NCI-H2029 treated with DMSO at 0.1 percent for 48 hours (cell line): ENCODE results near the gene SELENOM.
"Not testable (repeated sequence)": the region's sequence is repeated elsewhere in the genome, so short reads cannot be mapped to it uniquely, and the experiment has no call there.

Experiments
- DNase-seq: peaks from one replicate; lab custom pipeline; 2025; lab: John Stamatoyannopoulos, UW

SELENOM gene

GRCh38 chr22:31105282-31105929 lies 2.0 kb downstream of the SELENOM start:
- no peak for DNase-seq

DNA sequence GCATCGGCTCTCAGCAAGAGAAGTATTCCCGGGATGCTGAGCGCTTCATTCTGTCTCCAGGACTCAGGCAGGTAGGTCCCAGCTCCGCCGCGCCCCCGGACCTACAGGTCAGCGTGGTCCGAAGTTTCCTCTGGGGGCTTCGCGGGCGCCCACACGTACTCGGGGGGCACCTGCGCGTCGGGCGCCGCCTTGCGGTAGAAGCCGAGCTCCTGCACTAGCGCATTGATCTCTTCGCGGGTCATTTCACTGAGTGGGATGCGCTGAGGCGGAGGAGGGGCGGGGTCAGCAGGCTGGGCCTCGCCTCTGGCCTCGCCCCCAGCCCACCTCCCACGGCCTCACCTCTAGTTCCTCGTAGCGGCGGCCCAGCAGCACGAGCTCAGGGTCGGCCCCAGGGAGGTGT lies 2.5 kb downstream of the SELENOM start:
- no peak for DNase-seq

DNA sequence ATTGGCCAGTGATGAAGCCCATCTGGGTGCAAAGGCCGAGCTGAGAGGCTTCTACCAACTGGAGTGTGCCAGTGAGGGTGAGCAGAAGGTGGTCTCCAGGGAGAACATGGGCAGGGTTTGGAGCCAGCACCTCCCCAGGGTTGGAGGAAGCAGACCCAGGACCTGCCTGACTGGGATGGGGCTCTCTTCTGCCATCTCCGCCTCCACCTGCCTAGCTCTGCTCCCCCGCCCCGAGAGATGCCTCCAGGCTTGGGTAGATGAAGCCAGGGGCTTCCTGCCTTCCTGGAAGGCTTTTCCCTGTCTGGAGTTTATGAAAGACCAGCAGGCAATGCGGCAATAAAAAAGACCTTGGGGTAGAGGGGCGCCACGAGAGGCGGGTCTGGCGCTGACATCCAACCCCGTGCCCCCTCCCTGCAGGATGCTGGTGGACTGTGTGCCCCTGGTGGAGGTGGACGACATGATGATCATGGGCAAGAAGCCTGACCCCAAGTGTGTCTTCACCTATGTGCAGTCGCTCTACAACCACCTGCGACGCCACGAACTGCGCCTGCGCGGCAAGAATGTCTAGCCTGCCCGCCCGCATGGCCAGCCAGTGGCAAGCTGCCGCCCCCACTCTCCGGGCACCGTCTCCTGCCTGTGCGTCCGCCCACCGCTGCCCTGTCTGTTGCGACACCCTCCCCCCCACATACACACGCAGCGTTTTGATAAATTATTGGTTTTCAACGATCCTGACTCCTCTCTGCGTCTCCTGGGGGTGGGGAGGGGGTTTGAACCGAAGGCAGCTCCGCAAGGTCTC lies 3.3 kb downstream of the SELENOM start:
- DNase-seq, result no peak

DNA sequence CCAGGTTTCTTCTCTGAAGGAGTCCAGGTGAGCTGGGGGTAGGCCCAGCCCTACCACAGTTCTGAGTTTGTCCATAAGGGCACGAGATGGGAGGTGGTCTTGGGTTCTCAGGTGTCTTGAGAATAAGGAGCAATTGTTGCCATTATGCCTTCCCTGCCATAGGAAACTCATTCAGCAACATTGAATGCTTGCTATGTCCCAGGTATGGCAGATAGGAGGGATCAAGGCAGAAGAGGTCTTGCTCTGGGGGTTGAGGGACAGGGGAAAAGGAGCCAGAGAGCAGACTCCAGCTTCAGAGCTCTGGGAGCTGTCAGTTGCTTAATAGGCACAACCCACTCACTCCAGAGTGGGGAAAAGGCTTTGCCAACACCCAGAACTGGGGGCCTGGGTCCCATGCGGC lies 4.3 kb downstream of the SELENOM start:
- no peak for DNase-seq

GRCh38 chr22:31102441-31103081 lies 4.8 kb downstream of the SELENOM start:
- no peak for DNase-seq

GRCh38 chr22:31100762-31101525 lies 6.4 kb downstream of the SELENOM start:
- no peak for DNase-seq

DNA sequence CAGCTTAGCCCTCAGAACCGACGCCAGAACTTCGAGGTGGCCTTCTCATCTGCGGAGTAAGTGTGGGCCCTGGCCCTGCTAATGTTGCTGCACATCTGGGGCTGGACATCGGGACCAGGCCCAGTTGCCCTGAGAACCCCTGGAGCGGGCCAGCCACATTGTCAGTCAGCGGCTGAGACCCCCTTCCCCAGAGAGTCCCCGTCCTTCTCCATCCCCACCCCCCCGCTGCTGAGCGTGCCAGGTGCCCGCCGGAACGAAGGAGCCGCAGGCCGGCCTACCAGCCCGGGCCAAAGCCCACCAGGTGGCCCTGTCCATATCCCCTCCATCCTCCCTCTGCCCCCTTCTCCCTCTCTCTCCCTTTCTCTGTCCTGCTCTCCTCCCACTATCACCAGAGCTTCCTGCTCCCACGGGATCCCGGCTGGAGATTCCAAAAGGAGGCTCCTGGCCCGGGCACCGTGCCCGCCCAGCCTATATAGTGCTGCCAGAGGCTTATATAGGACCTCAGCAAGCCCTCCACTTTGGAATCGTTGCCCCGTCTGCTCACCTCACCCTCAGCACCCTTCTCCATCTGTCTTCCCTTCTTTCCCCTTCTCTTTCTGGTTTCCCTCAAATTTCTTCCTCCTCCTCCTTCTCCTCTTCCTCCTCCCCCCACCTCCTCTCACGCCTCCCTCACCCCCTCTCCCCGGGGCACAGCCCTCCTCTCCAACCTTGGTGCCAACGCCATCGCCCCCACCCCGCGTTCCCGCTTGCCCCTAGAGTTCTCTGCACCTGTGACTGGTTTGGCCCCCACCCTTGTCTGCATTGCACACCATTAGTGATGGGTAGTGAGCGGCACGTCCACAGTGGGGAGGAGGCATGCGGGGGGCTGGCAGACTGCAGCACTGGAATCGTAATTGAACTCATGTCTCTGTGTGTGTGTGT lies 7.3 kb downstream of the SELENOM start:
- no peak for DNase-seq

- DNase-seq, result no peak
These were observed 8.0 kb downstream of the SELENOM start for GRCh38 chr22:31099386-31099785.

GRCh38 chr22:31098632-31099110 lies 8.7 kb downstream of the SELENOM start:
- no peak for DNase-seq

GRCh38 chr22:31097941-31098631 lies 9.3 kb downstream of the SELENOM start:
- DNase-seq, result no peak

DNA sequence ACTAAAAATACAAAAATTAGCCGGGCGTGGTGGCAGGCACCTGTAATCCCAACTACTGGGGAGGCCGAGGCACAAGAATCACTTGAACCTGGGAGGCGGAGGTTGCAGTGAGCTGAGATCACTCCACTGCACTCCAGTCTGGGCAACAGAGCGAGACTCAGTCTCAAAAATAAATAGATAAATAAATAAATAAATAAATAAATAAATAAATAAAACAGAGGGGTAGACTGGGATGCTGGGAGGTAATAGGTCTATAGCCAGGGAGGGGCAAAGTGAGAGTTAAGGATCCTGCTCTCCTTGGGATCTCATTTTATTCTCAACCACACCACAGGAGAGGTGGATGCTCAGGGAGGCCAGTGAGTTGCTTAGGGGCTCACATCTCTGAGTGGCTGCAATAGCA lies 9.8 kb downstream of the SELENOM start:
- DNase-seq, result not testable (repeated sequence)

- DNase-seq, result no peak
These were observed 10.6 kb downstream of the SELENOM start for GRCh38 chr22:31096657-31097279.

DNA sequence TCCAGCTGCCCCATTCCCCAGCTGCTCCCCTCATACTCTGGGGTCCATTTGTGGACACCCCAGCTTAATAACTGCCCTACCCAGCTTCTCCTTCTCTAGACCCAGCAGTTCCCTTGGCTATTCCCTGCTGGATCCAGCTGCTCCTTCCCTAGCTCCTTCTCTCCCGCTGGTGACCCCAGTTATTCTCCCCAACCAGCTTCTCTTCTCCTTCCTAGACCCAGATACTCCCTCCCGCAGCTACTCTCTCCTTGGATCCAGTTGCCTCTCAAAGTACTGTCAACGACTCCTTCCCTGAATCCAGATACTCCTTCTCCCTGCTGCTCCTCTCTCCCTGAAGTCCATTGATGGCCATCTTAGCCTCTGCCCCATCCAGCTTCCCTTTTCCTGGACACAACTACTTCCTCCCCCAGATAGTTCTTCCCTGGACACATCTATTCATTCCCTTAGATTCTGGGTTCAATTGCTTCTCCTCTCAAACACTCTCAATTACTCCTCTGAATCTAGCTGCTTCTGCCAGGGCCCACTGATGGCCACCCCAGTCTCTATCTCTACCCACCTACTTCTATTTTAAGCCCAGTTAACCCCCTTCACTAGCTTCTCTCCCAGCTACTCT lies 11.6 kb downstream of the SELENOM start:
- DNase-seq, result no peak

DNA sequence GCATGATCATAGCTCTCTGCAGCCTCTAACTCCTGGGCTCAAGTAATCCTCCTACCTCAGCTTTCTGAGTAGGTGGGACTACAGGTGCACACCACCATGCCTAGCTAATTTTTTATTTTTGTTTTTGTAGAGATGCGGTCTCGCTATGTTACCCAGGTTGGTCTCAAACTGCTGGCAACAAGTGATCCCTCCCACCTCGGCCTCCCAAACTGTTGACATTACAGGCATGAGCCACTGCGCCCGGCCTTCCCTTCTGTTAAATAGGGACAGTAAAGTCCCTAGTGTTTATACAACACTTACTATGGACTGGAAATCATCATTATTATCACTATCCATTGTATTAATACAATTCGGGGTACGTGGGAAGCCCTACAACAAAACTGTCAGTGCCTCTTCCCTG lies 12.6 kb downstream of the SELENOM start:
- no peak for DNase-seq

DNA sequence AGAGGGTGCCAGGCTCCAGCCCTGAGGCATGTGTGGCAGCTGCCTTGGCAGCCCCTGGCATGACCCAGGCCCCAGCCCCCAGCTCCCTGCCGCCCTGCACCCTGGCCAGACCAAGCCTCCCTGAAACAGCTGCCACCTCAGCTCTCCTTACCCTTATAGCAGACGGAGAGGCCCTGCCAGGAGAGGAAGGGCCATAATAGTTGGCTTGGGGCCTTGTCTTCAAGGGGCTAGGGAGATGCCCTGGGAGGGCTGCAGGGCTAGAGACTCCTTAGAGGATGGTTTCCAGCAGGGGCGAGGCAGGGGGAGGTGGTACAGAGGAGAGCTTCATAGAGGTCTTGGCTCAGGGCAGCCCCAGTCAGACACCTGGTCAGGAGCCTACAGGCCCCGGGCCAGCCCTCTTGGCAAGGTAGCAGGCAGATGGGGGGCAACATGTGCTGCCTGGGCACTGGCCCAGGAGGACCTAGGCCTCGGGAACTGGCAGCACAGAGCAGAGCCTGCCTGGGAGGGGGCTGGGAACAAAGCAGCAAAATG lies 13.3 kb downstream of the SELENOM start:
- DNase-seq, result no peak

DNA sequence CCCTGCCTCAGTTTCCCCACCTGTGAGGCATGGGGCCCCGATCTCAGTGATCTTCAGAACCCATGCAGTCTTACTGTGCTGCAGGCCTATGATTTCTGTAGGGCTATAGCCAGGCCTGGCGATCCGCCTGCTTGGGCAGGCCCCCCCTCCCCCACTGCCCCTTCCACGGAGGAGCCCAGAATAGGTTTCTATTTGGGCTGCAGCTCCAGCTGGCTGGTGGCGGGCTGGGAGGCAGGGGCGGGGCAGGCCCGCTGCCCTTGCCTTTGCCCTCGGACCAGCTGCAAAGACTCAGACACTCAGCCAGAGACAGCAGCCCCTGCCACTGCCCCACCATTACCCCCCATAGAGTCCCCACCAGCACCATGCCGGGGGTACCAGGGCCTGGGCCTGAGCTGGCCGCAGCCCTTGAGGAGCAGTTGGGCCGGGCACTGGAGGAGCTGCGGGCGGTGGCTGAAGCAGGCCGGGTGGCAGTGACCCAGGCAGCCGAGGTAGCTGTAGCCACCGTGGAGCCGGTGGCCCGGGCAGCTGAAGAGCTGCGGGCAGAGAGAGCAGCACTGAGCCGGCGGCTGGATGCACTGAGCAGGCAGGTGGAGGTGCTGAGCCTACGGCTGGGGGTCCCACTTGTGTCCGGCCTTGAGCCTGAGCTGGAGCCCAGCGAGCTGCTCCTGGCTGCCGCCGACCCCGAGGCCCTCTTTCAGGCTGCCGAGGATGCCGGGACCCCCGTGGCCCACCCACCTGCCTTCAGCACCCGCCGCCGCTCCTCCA lies 14.1 kb downstream of the SELENOM start:
- no peak for DNase-seq

DNA sequence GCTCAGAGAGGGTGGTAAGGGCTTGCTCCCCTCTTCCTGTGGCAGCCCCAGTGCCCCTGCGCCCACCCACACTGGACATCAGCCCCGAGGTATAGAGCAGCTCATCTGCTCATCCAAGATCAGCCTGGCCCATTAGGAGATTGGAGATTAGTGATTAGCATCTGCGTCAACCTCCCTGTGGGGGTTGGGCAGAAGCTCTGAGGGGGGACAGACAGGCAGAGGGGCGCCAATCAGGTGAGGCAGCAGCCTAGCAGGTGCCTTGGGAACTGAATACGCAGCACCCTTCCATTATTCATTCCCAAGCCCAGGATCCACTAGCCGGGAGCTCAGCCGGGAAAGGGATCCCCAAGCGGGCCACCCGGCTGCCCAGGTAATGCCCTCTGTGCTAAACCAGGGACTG lies 15.2 kb downstream of the SELENOM start:
- DNase-seq, result no peak

GRCh38 chr22:31091106-31091975 lies 16.0 kb downstream of the SELENOM start:
- no peak for DNase-seq
